Activated CD8-positive, alpha-beta memory T cell treated with anti-CD3 and anti-CD28 coated beads, Interleukin-2, amount 50 U/mL, for 4 hours (primary cell): ENCODE results near the gene IGFBP3.

Source experiments
- DNase-seq: peaks from one replicate; pipeline ENCODE4 v3.0.0-alpha.2; 2020

The IGFBP3 gene

DNA sequence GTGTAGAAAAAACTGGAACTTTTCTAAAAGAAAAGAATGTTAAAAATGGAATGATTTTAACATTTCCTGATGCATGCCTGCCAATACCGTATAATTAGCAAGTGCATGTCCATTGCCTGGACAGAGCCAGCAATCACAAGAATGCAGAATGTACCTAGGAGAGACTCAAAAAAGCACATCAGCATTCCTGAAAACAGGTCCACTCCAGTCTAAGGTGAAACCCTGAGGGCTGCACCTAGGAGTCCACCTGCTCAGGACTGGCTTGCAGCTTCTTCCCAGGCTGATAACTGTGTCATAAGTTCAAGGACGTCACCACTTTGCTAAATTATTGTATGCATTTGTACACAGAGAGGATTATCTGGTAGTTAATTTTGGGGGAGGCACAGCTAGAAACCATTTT, 53.6 kb downstream of the IGFBP3 start:
- no peak for DNase-seq

DNA sequence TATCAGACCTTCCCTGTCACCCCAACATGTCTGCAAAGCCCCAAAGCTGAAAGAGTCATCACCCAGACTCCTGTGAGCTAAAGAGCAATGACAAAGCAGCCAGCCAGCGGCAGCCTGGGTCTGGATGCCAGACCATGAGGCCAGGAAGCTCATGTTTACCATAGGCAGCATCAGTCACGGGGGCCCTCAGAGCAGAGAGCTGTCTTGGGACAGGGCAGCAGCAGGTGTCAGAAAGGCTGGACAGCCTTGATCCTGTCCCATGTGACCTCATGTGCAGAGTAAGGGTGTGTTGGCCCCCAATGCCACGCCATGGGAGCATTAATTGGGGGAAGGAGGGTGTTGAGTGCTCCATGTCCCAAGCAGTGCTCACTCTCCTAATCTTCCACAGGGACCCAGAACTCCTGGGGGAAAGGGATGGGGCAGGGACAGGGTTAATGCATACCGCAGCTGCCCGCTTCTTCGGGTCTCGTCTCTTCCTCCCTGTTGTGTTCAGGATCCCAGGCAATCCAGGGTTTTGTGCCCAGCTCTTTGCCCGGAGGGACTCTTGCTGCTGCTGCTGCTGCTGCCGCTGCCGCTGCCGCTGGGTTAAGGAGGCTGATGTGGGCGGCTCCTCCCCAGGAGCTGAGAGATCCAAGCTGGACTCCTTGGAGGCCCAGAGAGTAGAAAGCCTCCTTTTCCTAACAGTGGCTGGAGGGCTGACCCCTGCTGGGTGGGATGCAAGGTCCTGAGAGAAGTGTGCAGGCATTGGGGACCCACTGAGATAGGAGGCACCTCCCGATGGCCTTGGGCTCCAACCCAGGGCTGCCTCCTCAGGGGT, 55.3 kb downstream of the IGFBP3 start:
- no peak for DNase-seq

DNA sequence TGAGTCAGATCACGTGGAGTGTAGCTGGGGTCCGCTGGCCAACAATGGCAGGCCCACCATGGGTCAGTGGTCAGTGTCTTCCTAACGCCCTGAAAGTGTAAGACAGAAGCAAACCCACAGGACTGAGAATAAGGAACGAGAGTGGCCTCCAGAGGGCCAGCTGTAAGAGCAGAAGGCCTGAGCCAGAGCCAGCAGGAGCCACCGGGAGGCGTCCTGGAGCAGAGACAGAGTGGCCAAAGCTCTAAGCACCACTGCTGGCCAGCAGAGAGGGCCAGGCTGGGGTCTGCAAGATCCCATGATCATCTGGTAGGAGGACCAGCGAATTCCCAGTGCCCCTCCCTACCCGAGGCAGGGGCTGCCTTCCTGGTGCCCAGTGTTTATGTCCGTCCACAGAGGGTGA, 57.4 kb downstream of the IGFBP3 start:
- no peak for DNase-seq
